NCI-H1105 treated with DMSO at 0.1 percent for 48 hours (cell line): ENCODE data around the gene PLSCR1.
"Not testable (repeated sequence)": the region's sequence is repeated elsewhere in the genome, so short reads cannot be mapped to it uniquely, and the experiment has no call there.

ENCODE experiments used
- DNase-seq: peaks from one replicate; lab custom pipeline; 2025; lab: John Stamatoyannopoulos, UW

Gene PLSCR1

GRCh38 chr3:146513386-146514051 lies 30.9 kb downstream of the PLSCR1 start:
- DNase-seq, result no peak

GRCh38 chr3:146511402-146512134 lies 32.8 kb downstream of the PLSCR1 start:
- no peak for DNase-seq

GRCh38 chr3:146507331-146508120 lies 36.9 kb downstream of the PLSCR1 start:
- DNase-seq, result no peak

- DNase-seq, result no peak
Observed at GRCh38 chr3:146505516-146505915, 38.9 kb downstream of the PLSCR1 start.

- DNase-seq, result no peak
Observed at GRCh38 chr3:146504498-146505197, 39.8 kb downstream of the PLSCR1 start.

GRCh38 chr3:146503461-146504202 lies 40.8 kb downstream of the PLSCR1 start:
- no peak for DNase-seq

- DNase-seq, result no peak
Observed at GRCh38 chr3:146502887-146503460, 41.4 kb downstream of the PLSCR1 start.

GRCh38 chr3:146501752-146502151 lies 42.7 kb downstream of the PLSCR1 start:
- no peak for DNase-seq

GRCh38 chr3:146499701-146500100 lies 44.7 kb downstream of the PLSCR1 start:
- no peak for DNase-seq

GRCh38 chr3:146498002-146498736 lies 46.2 kb downstream of the PLSCR1 start:
- no peak for DNase-seq

GRCh38 chr3:146497145-146497843 lies 47.1 kb downstream of the PLSCR1 start:
- not testable (repeated sequence) for DNase-seq

GRCh38 chr3:146496726-146497125 lies 47.7 kb downstream of the PLSCR1 start:
- no peak for DNase-seq

- DNase-seq, result no peak
Observed at GRCh38 chr3:146496251-146496650, 48.2 kb downstream of the PLSCR1 start.

GRCh38 chr3:146493761-146494160 lies 50.6 kb downstream of the PLSCR1 start:
- DNase-seq, result no peak

GRCh38 chr3:146493221-146493620 lies 51.2 kb downstream of the PLSCR1 start:
- DNase-seq, result no peak

GRCh38 chr3:146491303-146491702 lies 53.1 kb downstream of the PLSCR1 start:
- DNase-seq, result no peak

- no peak for DNase-seq
Observed at GRCh38 chr3:146485297-146485696, 59.1 kb downstream of the PLSCR1 start.

GRCh38 chr3:146476094-146476740 lies 68.2 kb downstream of the PLSCR1 start:
- DNase-seq, result no peak

GRCh38 chr3:146474976-146475375 lies 69.4 kb downstream of the PLSCR1 start:
- DNase-seq, result not testable (repeated sequence)
